HEK293 (cell line): ENCODE measurements around the gene ALG8.

Source experiments
- CTCF ChIP-seq: fragments of 450-650 bp; formaldehyde crosslinking; IDR thresholded peaks from 2 replicates; pipeline ENCODE4 v1.5.1; 2016; ENCODE audit warnings: missing biosample characterization, missing genetic modification characterization
- GLI2 ChIP-seq: fragments of 450-650 bp; formaldehyde crosslinking; IDR thresholded peaks from 2 replicates; pipeline ENCODE4; 2017; ENCODE audit warnings: missing biosample characterization, missing genetic modification characterization, low read depth, borderline replicate concordance
- OVOL3 ChIP-seq: fragments of 450-650 bp; formaldehyde crosslinking; IDR thresholded peaks from 2 replicates; pipeline ENCODE4 v1.5.1; 2016; ENCODE audit warnings: missing biosample characterization, missing genetic modification characterization
- PRDM6 ChIP-seq: fragments of 450-650 bp; formaldehyde crosslinking; IDR thresholded peaks from 2 replicates; pipeline ENCODE4 v1.5.1; 2017; ENCODE audit warnings: missing biosample characterization, missing genetic modification characterization
- ZBTB26 ChIP-seq: fragments of 450-650 bp; formaldehyde crosslinking; optimal IDR thresholded peaks from 2 replicates; pipeline ENCODE3; 2016; ENCODE audit warnings: missing biosample characterization, mild to moderate bottlenecking, missing genetic modification characterization
- ZFP3 ChIP-seq: fragments of 450-650 bp; formaldehyde crosslinking; IDR thresholded peaks from 2 replicates; pipeline ENCODE4 v1.5.1; 2016; ENCODE audit warnings: low read depth, missing biosample characterization, missing genetic modification characterization
- ZNF138 ChIP-seq: fragments of 450-650 bp; formaldehyde crosslinking; IDR thresholded peaks from 2 replicates; pipeline ENCODE4 v1.5.1; 2016; ENCODE audit warnings: missing biosample characterization, missing genetic modification characterization, borderline replicate concordance
- ZNF140 ChIP-seq: fragments of 450-650 bp; formaldehyde crosslinking; IDR thresholded peaks from 2 replicates; pipeline ENCODE4 v1.5.1; 2016; ENCODE audit warnings: missing biosample characterization, missing genetic modification characterization
- ZNF157 ChIP-seq: fragments of 450-650 bp; formaldehyde crosslinking; IDR thresholded peaks from 2 replicates; pipeline ENCODE4 v1.5.1; 2016; ENCODE audit warnings: missing biosample characterization, missing genetic modification characterization
- ZNF274 ChIP-seq, 2 experiments: fragments of 200-500 bp in 1 of 2; fragments of 450-650 bp in 1 of 2; sonication (Bioruptor generic) in 1 of 2; formaldehyde crosslinking in 1 of 2; IDR thresholded peaks; 2 replicates each; pipeline versions ENCODE4 v1.5.1 to v1.6.1; 2014 to 2016; ENCODE audit warnings: borderline replicate concordance in 1 of 2, inconsistent platforms in 1 of 2, low read length in 1 of 2, missing biosample characterization in 1 of 2, missing genetic modification characterization in 1 of 2
- ZSCAN30 ChIP-seq: fragments of 450-650 bp; IDR thresholded peaks from 2 replicates; pipeline ENCODE4 v1.5.1; 2018; ENCODE audit warnings: missing biosample characterization, mild to moderate bottlenecking, missing genetic modification characterization, moderate library complexity
- TF ChIP-seq, protein P1 (sequence below): fragments of 450-650 bp; formaldehyde crosslinking; IDR thresholded peaks from 2 replicates; pipeline ENCODE4 v1.5.1; 2016; ENCODE audit warnings: missing biosample characterization, missing genetic modification characterization
- TF ChIP-seq, protein P2 (sequence below): fragments of 450-650 bp; formaldehyde crosslinking; IDR thresholded peaks from 2 replicates; pipeline ENCODE4 v1.5.1; 2016; ENCODE audit warnings: missing biosample characterization, missing genetic modification characterization
- TF ChIP-seq, protein P3 (sequence below): fragments of 450-650 bp; formaldehyde crosslinking; conservative IDR thresholded peaks from 2 replicates; pipeline ENCODE4 v1.5.1; 2016; ENCODE audit warnings: low read depth, missing biosample characterization, missing genetic modification characterization

DNA sequence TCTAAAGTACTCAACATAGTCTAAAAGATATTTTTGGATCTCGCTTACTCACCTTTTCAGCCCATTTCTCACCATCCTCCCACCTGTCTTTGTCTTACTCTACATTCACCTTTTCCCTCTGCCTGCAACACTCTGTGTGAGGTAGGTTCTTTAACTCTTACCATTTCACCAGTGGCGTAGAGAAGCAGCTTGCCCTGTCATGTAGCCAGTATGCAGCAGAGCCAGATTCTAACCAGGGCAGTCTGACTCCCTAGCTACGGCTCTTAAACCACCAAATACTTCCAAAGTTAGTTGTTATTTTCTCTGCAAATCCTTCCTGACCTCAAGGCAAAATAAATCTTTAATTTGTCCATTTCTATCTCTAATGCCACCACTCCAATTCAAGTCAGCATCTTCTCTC is 7.5 kb downstream of the ALG8 start:
- TF ChIP-seq, protein P1, sequence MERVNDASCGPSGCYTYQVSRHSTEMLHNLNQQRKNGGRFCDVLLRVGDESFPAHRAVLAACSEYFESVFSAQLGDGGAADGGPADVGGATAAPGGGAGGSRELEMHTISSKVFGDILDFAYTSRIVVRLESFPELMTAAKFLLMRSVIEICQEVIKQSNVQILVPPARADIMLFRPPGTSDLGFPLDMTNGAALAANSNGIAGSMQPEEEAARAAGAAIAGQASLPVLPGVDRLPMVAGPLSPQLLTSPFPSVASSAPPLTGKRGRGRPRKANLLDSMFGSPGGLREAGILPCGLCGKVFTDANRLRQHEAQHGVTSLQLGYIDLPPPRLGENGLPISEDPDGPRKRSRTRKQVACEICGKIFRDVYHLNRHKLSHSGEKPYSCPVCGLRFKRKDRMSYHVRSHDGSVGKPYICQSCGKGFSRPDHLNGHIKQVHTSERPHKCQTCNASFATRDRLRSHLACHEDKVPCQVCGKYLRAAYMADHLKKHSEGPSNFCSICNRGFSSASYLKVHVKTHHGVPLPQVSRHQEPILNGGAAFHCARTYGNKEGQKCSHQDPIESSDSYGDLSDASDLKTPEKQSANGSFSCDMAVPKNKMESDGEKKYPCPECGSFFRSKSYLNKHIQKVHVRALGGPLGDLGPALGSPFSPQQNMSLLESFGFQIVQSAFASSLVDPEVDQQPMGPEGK (tag by site-specific recombination) = no peak
- TF ChIP-seq CTCF (tag by site-specific recombination) = no peak
- TF ChIP-seq, protein P2, sequence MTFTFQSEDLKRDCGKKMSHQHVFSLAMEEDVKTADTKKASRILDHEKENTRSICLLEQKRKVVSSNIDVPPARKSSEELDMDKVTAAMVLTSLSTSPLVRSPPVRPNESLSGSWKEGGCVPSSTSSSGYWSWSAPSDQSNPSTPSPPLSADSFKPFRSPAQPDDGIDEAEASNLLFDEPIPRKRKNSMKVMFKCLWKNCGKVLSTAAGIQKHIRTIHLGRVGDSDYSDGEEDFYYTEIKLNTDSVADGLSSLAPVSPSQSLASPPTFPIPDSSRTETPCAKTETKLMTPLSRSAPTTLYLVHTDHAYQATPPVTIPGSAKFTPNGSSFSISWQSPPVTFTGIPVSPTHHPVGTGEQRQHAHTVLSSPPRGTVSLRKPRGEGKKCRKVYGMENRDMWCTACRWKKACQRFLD (tag by site-specific recombination) = no peak
- TF ChIP-seq ZNF140 = no peak
- TF ChIP-seq ZNF274 (IDR thresholded peaks at IDR 0.05; ENCODE audit: low read length) = no peak
- no peak for TF ChIP-seq ZNF274 (tag by site-specific recombination; IDR thresholded peaks at IDR 0.05; ENCODE audit: borderline replicate concordance)
- TF ChIP-seq, protein P3, sequence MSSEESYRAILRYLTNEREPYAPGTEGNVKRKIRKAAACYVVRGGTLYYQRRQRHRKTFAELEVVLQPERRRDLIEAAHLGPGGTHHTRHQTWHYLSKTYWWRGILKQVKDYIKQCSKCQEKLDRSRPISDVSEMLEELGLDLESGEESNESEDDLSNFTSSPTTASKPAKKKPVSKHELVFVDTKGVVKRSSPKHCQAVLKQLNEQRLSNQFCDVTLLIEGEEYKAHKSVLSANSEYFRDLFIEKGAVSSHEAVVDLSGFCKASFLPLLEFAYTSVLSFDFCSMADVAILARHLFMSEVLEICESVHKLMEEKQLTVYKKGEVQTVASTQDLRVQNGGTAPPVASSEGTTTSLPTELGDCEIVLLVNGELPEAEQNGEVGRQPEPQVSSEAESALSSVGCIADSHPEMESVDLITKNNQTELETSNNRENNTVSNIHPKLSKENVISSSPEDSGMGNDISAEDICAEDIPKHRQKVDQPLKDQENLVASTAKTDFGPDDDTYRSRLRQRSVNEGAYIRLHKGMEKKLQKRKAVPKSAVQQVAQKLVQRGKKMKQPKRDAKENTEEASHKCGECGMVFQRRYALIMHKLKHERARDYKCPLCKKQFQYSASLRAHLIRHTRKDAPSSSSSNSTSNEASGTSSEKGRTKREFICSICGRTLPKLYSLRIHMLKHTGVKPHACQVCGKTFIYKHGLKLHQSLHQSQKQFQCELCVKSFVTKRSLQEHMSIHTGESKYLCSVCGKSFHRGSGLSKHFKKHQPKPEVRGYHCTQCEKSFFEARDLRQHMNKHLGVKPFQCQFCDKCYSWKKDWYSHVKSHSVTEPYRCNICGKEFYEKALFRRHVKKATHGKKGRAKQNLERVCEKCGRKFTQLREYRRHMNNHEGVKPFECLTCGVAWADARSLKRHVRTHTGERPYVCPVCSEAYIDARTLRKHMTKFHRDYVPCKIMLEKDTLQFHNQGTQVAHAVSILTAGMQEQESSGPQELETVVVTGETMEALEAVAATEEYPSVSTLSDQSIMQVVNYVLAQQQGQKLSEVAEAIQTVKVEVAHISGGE (tag by site-specific recombination) = no peak
- TF ChIP-seq ZNF157 (tag by site-specific recombination) = no peak
- TF ChIP-seq GLI2 = no peak
- TF ChIP-seq PRDM6 (tag by site-specific recombination) = no peak
- TF ChIP-seq OVOL3 (tag by site-specific recombination) = no peak
- no peak for TF ChIP-seq ZFP3 (tag by site-specific recombination)
- no peak for TF ChIP-seq ZBTB26 (tag by site-specific recombination)
- TF ChIP-seq ZSCAN30 (tag by site-specific recombination) = no peak
- no peak for TF ChIP-seq ZNF138 (tag by site-specific recombination)
